DND-41 (cell line): ENCODE results near the gene UBE3A.

Source experiments
- ATAC-seq: fragments of 200-7000 bp; cut with Tn5 transposase; 3 replicates; pipeline ENCODE4 v1.9.1; 2021; ENCODE audit warnings: low read depth; ENCODE audit not compliant: insufficient read depth
- DNase-seq: peaks from one replicate; pipeline ENCODE4 v3.0.0-alpha.2; 2020
- H2AFZ ChIP-seq: 2 replicates; pipeline ENCODE4 v1.6.0; 2012; ENCODE audit warnings: low read depth, low read length
- H3K27ac ChIP-seq: 2 replicates; pipeline ENCODE4 v1.5.1; 2012; ENCODE audit warnings: low read length, inconsistent platforms
- H3K27me3 ChIP-seq: fragments of 200-600 bp; sonication (generic); 2 replicates; pipeline ENCODE4 v1.6.0; 2012; ENCODE audit warnings: low read length, mild to moderate bottlenecking, inconsistent platforms; ENCODE audit not compliant: insufficient read depth, poor library complexity
- H3K36me3 ChIP-seq: 2 replicates; pipeline ENCODE4 v1.5.1; 2012; ENCODE audit warnings: low read length, inconsistent platforms; ENCODE audit not compliant: insufficient read depth
- H3K4me1 ChIP-seq: 2 replicates; pipeline ENCODE4 v1.5.1; 2012; ENCODE audit warnings: mild to moderate bottlenecking, low read length; ENCODE audit not compliant: insufficient read depth
- H3K4me2 ChIP-seq: 2 replicates; pipeline ENCODE4 v1.6.0; 2012; ENCODE audit warnings: mild to moderate bottlenecking, moderate library complexity, low read length, inconsistent platforms; ENCODE audit not compliant: insufficient read depth
- H3K4me3 ChIP-seq, 2 experiments: fragments of 200-600 bp in 1 of 2; shearing (Covaris generic) in 1 of 2; 2 replicates each; pipeline ENCODE4 v1.5.1; 2012 to 2016; ENCODE audit warnings: inconsistent platforms in 2 of 2, low read length in 2 of 2, mild to moderate bottlenecking in 2 of 2, low read depth in 1 of 2, moderate library complexity in 1 of 2
- H3K79me2 ChIP-seq: 2 replicates; pipeline ENCODE4 v1.6.0; 2012; ENCODE audit warnings: low read length, inconsistent platforms; ENCODE audit not compliant: insufficient read depth
- H3K9ac ChIP-seq: 2 replicates; pipeline ENCODE4 v1.6.0; 2012; ENCODE audit warnings: low read depth, mild to moderate bottlenecking, inconsistent platforms, low read length, moderate library complexity
- H3K9me3 ChIP-seq: 2 replicates; pipeline ENCODE4 v1.5.1; 2012; ENCODE audit warnings: low read length, moderate library complexity, mild to moderate bottlenecking, inconsistent platforms; ENCODE audit not compliant: insufficient read depth, severe bottlenecking
- H4K20me1 ChIP-seq: 2 replicates; pipeline ENCODE4 v1.6.0; 2012; ENCODE audit warnings: low read length; ENCODE audit not compliant: insufficient read depth
- EZH2 ChIP-seq: IDR thresholded peaks from 3 replicates; pipeline ENCODE4 v1.6.1; 2012; ENCODE audit warnings: borderline replicate concordance, low read depth, mild to moderate bottlenecking, moderate library complexity, low read length, inconsistent platforms; ENCODE audit not compliant: severe bottlenecking
- TF ChIP-seq, protein P1 (sequence below): IDR thresholded peaks from 2 replicates; pipeline ENCODE4 v1.5.1; 2012; ENCODE audit warnings: borderline replicate concordance, low read length, moderate library complexity, mild to moderate bottlenecking; ENCODE audit not compliant: poor library complexity, severe bottlenecking; ENCODE audit errors: extremely low read depth

The UBE3A gene

DNA sequence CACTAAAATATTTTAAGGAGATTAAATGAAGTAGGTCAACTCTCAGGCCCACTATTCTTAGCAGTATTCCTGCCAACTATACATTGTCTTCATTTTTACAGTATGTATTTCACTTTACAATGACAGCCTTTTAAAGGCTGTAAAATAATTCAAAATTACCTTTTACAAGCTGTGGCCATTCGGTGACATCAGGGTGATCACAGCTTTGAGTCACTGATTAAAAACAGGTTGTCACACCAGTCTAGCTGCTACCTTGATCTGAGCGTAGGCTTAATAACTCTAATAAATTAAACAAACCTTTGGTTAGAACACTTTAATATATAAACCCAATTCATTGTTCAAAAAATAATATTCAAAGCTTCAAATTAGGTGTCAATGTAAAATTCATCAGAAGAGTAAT is 29.9 kb downstream of the UBE3A start:
- Histone ChIP-seq H3K4me3 (no peak overlapping the region), H3K9ac (no peak overlapping the region), H4K20me1 (peaks cover 40% of the 10 kb centered on the region), H2AFZ (no peak overlapping the region), H3K36me3 (peaks cover 28% of the 10 kb centered on the region), H3K4me2 (no peak overlapping the region), H3K79me2 (peaks cover 99% of the 10 kb centered on the region), H3K4me1 (no peaks in the 10 kb centered on the region), H3K9me3 (no peaks in the 10 kb centered on the region), H3K27me3 (no peaks in the 10 kb centered on the region), H3K27ac (no peak overlapping the region)
- DNase-seq = no peak
- no peak for ATAC-seq
- TF ChIP-seq, protein P1, sequence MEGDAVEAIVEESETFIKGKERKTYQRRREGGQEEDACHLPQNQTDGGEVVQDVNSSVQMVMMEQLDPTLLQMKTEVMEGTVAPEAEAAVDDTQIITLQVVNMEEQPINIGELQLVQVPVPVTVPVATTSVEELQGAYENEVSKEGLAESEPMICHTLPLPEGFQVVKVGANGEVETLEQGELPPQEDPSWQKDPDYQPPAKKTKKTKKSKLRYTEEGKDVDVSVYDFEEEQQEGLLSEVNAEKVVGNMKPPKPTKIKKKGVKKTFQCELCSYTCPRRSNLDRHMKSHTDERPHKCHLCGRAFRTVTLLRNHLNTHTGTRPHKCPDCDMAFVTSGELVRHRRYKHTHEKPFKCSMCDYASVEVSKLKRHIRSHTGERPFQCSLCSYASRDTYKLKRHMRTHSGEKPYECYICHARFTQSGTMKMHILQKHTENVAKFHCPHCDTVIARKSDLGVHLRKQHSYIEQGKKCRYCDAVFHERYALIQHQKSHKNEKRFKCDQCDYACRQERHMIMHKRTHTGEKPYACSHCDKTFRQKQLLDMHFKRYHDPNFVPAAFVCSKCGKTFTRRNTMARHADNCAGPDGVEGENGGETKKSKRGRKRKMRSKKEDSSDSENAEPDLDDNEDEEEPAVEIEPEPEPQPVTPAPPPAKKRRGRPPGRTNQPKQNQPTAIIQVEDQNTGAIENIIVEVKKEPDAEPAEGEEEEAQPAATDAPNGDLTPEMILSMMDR = no peak
- no peak for TF ChIP-seq EZH2

DNA sequence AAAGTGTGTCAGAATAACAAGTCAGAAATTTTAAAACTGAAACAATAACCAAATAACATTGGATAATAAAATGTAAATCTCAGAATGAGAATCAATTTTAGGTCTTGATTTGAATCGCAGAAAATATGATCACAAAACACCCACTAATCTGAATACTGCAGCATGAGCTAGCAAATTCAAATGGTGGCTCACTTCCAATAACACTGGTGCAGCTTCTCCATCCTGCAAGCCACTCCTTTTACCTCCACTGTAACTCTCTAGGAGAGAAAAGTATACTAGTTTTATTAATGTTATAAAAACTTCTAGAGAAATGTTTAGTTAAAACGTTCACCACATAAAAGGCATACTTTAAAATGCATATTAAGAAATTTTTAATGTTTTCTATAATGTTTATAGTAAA is 30.4 kb downstream of the UBE3A start:
- H4K20me1 ChIP-seq = peaks cover 36% of the 10 kb centered on the region

DNA sequence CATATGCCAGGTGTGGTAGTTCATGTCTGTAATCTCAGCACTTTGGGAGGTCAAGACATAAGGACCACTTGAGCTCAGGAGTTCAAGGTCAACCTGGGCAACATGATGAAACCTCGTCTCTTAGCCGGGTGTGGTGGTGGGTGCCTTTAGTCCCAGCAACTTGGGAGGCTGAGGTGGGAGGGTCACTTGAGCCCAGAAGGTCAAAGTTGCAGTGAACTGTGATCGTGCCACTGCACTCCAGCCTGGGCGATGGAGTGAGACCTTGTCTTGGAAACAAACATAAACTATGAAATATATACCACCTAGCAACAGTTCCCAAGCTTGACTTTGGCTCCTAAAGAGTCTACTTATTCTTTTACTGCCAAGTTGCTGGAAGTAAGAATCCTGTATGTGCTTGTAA is 30.9 kb downstream of the UBE3A start:
- TF ChIP-seq EZH2 = no peak
- TF ChIP-seq, protein P1 = no peak
- no peak overlapping the region for H3K4me3 ChIP-seq
- no peaks in the 10 kb centered on the region for H3K9me3 ChIP-seq
- H3K4me2 ChIP-seq = no peak overlapping the region
- H3K9ac ChIP-seq = no peak overlapping the region
- no peaks in the 10 kb centered on the region for H3K4me1 ChIP-seq
- no peak overlapping the region for H2AFZ ChIP-seq
- H3K79me2 ChIP-seq = peaks cover 98% of the 10 kb centered on the region
- no peaks in the 10 kb centered on the region for H3K27me3 ChIP-seq
- H4K20me1 ChIP-seq = peaks cover 36% of the 10 kb centered on the region
- peaks cover 37% of the 10 kb centered on the region for H3K36me3 ChIP-seq
- no peak for DNase-seq
- H3K27ac ChIP-seq = no peak overlapping the region
- ATAC-seq = no peak

More for the DNA sequence above, 30.4 kb downstream of the UBE3A start:
- Histone ChIP-seq H3K4me1 (no peaks in the 10 kb centered on the region), H3K9me3 (no peaks in the 10 kb centered on the region), H3K27me3 (no peaks in the 10 kb centered on the region), H3K79me2 (peaks cover 99% of the 10 kb centered on the region), H3K27ac (no peak overlapping the region), H3K4me3 (no peak overlapping the region), H2AFZ (no peak overlapping the region), H3K4me2 (no peak overlapping the region), H3K9ac (no peak overlapping the region), H3K36me3 (peaks cover 32% of the 10 kb centered on the region)
- ATAC-seq = no peak
- TF ChIP-seq EZH2 = no peak
- TF ChIP-seq, protein P1 = no peak
- DNase-seq = no peak

DNA sequence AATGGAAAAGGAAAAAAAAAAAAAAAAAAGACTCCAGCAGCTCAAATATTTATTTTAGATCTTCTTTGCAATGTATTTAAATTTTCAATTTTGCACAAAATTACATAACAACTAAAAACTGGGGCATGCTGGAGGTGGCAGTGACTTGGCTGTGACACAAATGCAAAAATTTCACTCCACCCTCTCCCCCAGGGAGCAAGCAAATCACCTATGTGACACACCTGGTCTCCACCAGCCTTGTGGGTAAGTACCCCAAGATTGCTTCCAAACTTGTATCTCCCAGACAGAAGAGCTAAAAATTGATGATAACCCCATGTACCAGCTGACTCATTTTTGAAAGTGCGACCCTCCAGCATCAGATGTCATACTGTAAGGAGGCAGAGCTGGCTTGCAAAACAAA is 32.0 kb downstream of the UBE3A start:
- TF ChIP-seq, protein P1 = no peak
- no peak for TF ChIP-seq EZH2
- Histone ChIP-seq H3K79me2 (peaks cover 98% of the 10 kb centered on the region), H3K4me3 (no peak overlapping the region), H3K4me2 (no peak overlapping the region), H3K27ac (no peak overlapping the region), H3K9me3 (no peaks in the 10 kb centered on the region), H3K36me3 (peaks cover 48% of the 10 kb centered on the region), H4K20me1 (peaks cover 26% of the 10 kb centered on the region), H3K9ac (no peak overlapping the region), H2AFZ (no peak overlapping the region), H3K27me3 (no peaks in the 10 kb centered on the region), H3K4me1 (no peaks in the 10 kb centered on the region)
- no peak for ATAC-seq
- no peak for DNase-seq
